Measurements from ENCODE around the gene SUSD4. TPM values are rescaled to one million over a fixed set of nuclear protein-coding genes. Genes with fewer than 3 reads are reported as not detected.
A peak's percentile ranks its signal among the peaks of the same experiment; 100 is the strongest.

The SUSD4 gene
- polyA plus RNA-seq, 1 of the 3 experiments (the other 2 are of a cell fraction): 0.31 TPM

DNA sequence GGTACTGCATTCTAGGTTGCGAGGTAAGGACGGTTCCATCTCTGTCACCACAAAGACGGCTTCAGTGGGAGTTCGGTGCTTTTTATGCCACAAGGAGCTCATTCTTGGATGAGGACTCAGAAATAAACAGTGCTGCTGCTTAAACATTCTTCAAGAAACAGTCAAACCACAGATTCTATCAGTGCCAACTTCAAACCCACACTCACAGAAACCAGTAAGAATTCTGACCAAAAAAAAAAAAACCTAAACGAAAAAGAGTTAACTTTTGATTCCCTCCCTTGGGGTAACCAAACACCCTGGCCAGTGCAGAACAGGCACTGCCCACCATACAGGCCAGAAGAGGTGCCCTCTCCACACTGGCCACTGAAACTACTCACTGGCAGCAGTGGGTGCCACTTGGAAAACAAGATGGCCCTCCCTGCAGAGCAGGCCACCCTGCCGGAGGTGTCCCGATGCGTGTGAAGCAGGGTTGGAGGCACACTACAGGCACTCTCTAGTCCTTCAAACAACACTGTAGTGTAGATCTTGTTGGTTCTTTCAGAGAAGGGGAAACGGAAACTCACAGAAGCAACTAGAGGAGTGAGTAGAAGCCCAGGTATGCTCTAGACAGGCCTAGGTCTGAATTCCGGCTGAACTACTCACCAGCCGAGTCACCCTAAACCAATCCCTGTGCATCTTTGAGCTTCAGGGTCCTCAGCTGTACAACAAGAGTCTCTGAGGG is 133.7 kb downstream of the SUSD4 start (continued):
- TF ChIP-seq FOXM1 (IDR thresholded peaks at IDR 0.05; ENCODE audit: low read depth): no peak
- TF ChIP-seq, protein P1, sequence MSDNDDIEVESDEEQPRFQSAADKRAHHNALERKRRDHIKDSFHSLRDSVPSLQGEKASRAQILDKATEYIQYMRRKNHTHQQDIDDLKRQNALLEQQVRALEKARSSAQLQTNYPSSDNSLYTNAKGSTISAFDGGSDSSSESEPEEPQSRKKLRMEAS (IDR thresholded peaks at IDR 0.05; ENCODE audit: low read depth): 0 out of 2 replicates have a peak, but pooled peaks have one; percentile 19
- TF ChIP-seq, protein P2, sequence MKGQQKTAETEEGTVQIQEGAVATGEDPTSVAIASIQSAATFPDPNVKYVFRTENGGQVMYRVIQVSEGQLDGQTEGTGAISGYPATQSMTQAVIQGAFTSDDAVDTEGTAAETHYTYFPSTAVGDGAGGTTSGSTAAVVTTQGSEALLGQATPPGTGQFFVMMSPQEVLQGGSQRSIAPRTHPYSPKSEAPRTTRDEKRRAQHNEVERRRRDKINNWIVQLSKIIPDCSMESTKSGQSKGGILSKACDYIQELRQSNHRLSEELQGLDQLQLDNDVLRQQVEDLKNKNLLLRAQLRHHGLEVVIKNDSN (IDR thresholded peaks at IDR 0.05; ENCODE audit: borderline replicate concordance, low read depth): no peak
- TF ChIP-seq GATA2 (CRISPR knock-in tag; IDR thresholded peaks at IDR 0.05): no peak
- peak; percentile 69 for TF ChIP-seq NFIC (IDR thresholded peaks at IDR 0.05; ENCODE audit: borderline replicate concordance)
- TF ChIP-seq EZH2phosphoT487 (IDR thresholded peaks at IDR 0.05; ENCODE audit: borderline replicate concordance, low read depth): no peak
- TF ChIP-seq TEAD4 (IDR thresholded peaks at IDR 0.05; ENCODE audit: borderline replicate concordance, insufficient read depth): peak; percentile 72; the same call in 1 of the 2 replicates
- TF ChIP-seq, protein P3, sequence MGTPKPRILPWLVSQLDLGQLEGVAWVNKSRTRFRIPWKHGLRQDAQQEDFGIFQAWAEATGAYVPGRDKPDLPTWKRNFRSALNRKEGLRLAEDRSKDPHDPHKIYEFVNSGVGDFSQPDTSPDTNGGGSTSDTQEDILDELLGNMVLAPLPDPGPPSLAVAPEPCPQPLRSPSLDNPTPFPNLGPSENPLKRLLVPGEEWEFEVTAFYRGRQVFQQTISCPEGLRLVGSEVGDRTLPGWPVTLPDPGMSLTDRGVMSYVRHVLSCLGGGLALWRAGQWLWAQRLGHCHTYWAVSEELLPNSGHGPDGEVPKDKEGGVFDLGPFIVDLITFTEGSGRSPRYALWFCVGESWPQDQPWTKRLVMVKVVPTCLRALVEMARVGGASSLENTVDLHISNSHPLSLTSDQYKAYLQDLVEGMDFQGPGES (IDR thresholded peaks at IDR 0.05; ENCODE audit: low read depth, low read length): no peak
- TF ChIP-seq FOXJ3 (CRISPR knock-in tag; IDR thresholded peaks at IDR 0.05): no peak
- TF ChIP-seq RCOR1 (IDR thresholded peaks at IDR 0.05; ENCODE audit: low read length): no peak
- peak in 1 of 2 experiments; percentile 64; a peak in 1 of 4 replicates for TF ChIP-seq EP300 (IDR thresholded peaks at IDR 0.05; ENCODE audit: borderline replicate concordance in 1 of 2, low read depth in 1 of 2, low read length in 1 of 2)
- TF ChIP-seq SMC3 (IDR thresholded peaks at IDR 0.05; ENCODE audit: low read depth, low read length): no peak
- no peak for TF ChIP-seq MXI1 (IDR thresholded peaks at IDR 0.05; ENCODE audit: low read depth, low read length)
- 0 out of 2 replicates have a peak, but pooled peaks have one; percentile 8 for TF ChIP-seq GABPA (IDR thresholded peaks at IDR 0.05; ENCODE audit: low read depth)
- no peak for TF ChIP-seq MEF2A (IDR thresholded peaks at IDR 0.05; ENCODE audit: borderline replicate concordance, low read depth)
- TF ChIP-seq, protein P4, sequence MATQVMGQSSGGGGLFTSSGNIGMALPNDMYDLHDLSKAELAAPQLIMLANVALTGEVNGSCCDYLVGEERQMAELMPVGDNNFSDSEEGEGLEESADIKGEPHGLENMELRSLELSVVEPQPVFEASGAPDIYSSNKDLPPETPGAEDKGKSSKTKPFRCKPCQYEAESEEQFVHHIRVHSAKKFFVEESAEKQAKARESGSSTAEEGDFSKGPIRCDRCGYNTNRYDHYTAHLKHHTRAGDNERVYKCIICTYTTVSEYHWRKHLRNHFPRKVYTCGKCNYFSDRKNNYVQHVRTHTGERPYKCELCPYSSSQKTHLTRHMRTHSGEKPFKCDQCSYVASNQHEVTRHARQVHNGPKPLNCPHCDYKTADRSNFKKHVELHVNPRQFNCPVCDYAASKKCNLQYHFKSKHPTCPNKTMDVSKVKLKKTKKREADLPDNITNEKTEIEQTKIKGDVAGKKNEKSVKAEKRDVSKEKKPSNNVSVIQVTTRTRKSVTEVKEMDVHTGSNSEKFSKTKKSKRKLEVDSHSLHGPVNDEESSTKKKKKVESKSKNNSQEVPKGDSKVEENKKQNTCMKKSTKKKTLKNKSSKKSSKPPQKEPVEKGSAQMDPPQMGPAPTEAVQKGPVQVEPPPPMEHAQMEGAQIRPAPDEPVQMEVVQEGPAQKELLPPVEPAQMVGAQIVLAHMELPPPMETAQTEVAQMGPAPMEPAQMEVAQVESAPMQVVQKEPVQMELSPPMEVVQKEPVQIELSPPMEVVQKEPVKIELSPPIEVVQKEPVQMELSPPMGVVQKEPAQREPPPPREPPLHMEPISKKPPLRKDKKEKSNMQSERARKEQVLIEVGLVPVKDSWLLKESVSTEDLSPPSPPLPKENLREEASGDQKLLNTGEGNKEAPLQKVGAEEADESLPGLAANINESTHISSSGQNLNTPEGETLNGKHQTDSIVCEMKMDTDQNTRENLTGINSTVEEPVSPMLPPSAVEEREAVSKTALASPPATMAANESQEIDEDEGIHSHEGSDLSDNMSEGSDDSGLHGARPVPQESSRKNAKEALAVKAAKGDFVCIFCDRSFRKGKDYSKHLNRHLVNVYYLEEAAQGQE (IDR thresholded peaks at IDR 0.05; ENCODE audit: low read depth, low read length): no peak
- TF ChIP-seq NRF1 (IDR thresholded peaks at IDR 0.05; ENCODE audit: low read depth, low read length): no peak
- TF ChIP-seq, protein P5, sequence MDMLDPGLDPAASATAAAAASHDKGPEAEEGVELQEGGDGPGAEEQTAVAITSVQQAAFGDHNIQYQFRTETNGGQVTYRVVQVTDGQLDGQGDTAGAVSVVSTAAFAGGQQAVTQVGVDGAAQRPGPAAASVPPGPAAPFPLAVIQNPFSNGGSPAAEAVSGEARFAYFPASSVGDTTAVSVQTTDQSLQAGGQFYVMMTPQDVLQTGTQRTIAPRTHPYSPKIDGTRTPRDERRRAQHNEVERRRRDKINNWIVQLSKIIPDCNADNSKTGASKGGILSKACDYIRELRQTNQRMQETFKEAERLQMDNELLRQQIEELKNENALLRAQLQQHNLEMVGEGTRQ (IDR thresholded peaks at IDR 0.05; ENCODE audit: borderline replicate concordance, low read depth, low read length): no peak
- TF ChIP-seq JUND (IDR thresholded peaks at IDR 0.05): peak; percentile 77
- TF ChIP-seq, protein P6, sequence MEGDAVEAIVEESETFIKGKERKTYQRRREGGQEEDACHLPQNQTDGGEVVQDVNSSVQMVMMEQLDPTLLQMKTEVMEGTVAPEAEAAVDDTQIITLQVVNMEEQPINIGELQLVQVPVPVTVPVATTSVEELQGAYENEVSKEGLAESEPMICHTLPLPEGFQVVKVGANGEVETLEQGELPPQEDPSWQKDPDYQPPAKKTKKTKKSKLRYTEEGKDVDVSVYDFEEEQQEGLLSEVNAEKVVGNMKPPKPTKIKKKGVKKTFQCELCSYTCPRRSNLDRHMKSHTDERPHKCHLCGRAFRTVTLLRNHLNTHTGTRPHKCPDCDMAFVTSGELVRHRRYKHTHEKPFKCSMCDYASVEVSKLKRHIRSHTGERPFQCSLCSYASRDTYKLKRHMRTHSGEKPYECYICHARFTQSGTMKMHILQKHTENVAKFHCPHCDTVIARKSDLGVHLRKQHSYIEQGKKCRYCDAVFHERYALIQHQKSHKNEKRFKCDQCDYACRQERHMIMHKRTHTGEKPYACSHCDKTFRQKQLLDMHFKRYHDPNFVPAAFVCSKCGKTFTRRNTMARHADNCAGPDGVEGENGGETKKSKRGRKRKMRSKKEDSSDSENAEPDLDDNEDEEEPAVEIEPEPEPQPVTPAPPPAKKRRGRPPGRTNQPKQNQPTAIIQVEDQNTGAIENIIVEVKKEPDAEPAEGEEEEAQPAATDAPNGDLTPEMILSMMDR (IDR thresholded peaks at IDR 0.05): no peak
- TF ChIP-seq TCF12 (IDR thresholded peaks at IDR 0.05): peak; percentile 57

Data from SK-N-SH (cell line).